ENCODE data around the gene IVNS1ABP. TPM values are rescaled to one million over a fixed set of nuclear protein-coding genes. Genes with fewer than 3 reads are reported as not detected.
A peak's percentile ranks its signal among the peaks of the same experiment; 100 is the strongest.

IVNS1ABP gene
- total RNA-seq, 4 donors from 2014 or later = 19.8 to 51.2 (median 30.5) TPM

DNA sequence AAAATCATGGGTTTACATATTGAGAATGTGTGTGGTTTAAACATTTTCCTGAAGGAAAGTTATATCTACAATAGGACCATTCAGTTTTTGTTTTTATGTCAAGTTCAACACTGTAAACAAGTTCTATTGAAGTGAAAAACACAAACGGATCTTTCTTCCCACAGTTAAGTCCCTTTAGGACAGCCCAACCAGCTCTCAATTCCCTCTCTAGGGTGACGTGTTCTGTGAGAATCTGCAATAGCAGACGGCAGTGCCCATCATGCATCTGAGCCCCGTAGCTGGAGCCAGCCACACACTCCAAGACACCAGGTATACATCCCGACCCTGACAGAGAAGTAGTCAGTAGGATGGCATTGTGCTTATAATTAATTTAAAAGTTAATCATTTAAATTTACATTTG lies 26.3 kb upstream of the IVNS1ABP start:
- Histone ChIP-seq H3K4me3 (no peak overlapping the region), H3K4me1 (no peaks in the 10 kb centered on the region), H3K9me3 (no peaks in the 10 kb centered on the region), H3K27ac (replicated peaks in 1 of 4) (no peak overlapping the region), H3K36me3 (no peaks in the 10 kb centered on the region), H3K27me3 (no peaks in the 10 kb centered on the region)
- WGBS = 83% methylated on average over 5 of the region's 5 CpGs
- no peak for TF ChIP-seq POLR2AphosphoS5 (IDR thresholded peaks at IDR 0.05)
- TF ChIP-seq, protein P1, sequence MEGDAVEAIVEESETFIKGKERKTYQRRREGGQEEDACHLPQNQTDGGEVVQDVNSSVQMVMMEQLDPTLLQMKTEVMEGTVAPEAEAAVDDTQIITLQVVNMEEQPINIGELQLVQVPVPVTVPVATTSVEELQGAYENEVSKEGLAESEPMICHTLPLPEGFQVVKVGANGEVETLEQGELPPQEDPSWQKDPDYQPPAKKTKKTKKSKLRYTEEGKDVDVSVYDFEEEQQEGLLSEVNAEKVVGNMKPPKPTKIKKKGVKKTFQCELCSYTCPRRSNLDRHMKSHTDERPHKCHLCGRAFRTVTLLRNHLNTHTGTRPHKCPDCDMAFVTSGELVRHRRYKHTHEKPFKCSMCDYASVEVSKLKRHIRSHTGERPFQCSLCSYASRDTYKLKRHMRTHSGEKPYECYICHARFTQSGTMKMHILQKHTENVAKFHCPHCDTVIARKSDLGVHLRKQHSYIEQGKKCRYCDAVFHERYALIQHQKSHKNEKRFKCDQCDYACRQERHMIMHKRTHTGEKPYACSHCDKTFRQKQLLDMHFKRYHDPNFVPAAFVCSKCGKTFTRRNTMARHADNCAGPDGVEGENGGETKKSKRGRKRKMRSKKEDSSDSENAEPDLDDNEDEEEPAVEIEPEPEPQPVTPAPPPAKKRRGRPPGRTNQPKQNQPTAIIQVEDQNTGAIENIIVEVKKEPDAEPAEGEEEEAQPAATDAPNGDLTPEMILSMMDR (IDR thresholded peaks at IDR 0.05) = no peak
- no peak for TF ChIP-seq EP300 (IDR thresholded peaks at IDR 0.05)
- no peak for TF ChIP-seq POLR2A (IDR thresholded peaks at IDR 0.05; ENCODE audit: low read depth)
- DNase-seq (ENCODE audit: extremely low spot score) = no peak
- intact Hi-C loops (cut with DNase I) = no loop called here

DNA sequence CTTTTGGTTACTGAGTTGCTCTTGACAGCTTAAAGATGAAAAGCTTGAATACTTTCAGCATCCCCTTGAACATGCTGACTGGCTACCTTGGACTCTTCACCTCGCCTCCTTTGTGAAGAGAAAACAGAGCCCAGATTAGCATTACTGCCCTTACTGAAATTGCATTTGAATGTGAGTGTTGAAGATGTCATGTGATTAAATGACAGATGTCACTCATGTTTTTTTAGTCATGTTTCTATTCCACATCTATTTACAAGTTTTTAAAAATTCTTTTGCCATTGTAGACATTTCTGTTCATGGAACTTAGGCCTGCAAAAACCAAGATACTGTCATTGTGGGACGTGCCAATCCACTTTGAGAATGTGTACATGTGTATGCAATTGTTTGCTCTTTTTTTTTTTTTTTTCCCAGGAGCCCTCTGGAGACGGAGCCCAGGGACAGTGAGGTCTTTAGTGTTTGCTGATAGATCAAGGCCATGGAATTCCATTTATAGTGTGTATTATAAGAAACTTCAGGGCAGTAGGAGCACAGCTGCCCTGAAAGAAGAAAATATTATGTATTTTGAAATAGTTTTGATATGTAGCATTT lies 25.7 kb upstream of the IVNS1ABP start:
- intact Hi-C loops (cut with DNase I) = no loop called here
- 87% methylated on average over 3 of the region's 3 CpGs for WGBS
- Histone ChIP-seq H3K4me1 (no peaks in the 10 kb centered on the region), H3K27me3 (no peaks in the 10 kb centered on the region), H3K27ac (replicated peaks in 1 of 4) (no peak overlapping the region), H3K4me3 (no peak overlapping the region), H3K9me3 (no peaks in the 10 kb centered on the region), H3K36me3 (no peaks in the 10 kb centered on the region)
- DNase-seq (ENCODE audit: extremely low spot score) = no peak
- TF ChIP-seq EP300 (IDR thresholded peaks at IDR 0.05) = no peak

DNA sequence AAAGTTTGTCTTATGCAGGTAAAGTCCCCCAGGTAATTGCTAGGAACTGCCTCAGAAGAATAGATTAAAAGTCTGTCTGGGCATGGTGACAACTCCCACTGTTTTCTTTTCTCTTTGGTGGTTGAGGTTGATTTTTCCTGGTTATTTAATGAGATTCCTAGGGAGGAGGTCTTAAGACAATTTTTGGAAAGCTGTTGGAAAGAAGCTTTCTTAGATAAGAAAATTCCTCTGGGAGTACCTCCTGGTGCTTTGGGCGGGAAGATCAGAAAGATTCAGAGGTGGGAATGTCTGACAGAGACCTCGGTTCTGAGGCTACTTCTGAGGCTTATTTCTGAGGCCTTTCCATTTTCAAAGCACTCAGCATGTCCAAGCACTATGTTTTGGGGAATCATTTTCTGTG lies 25.0 kb upstream of the IVNS1ABP start:
- DNase-seq (ENCODE audit: extremely low spot score) = no peak
- TF ChIP-seq EP300 (IDR thresholded peaks at IDR 0.05) (no peak), POLR2AphosphoS5 (IDR thresholded peaks at IDR 0.05) (no peak), POLR2A (IDR thresholded peaks at IDR 0.05; ENCODE audit: low read depth) (no peak)
- TF ChIP-seq, protein P1 (IDR thresholded peaks at IDR 0.05) = no peak
- Histone ChIP-seq H3K27ac (replicated peaks in 1 of 4) (no peak overlapping the region), H3K36me3 (no peaks in the 10 kb centered on the region), H3K4me1 (no peaks in the 10 kb centered on the region), H3K9me3 (no peaks in the 10 kb centered on the region), H3K27me3 (no peaks in the 10 kb centered on the region), H3K4me3 (no peak overlapping the region)
- intact Hi-C loops (cut with DNase I) = no loop called here
- WGBS = 100% methylated on average over 2 of the region's 2 CpGs

DNA sequence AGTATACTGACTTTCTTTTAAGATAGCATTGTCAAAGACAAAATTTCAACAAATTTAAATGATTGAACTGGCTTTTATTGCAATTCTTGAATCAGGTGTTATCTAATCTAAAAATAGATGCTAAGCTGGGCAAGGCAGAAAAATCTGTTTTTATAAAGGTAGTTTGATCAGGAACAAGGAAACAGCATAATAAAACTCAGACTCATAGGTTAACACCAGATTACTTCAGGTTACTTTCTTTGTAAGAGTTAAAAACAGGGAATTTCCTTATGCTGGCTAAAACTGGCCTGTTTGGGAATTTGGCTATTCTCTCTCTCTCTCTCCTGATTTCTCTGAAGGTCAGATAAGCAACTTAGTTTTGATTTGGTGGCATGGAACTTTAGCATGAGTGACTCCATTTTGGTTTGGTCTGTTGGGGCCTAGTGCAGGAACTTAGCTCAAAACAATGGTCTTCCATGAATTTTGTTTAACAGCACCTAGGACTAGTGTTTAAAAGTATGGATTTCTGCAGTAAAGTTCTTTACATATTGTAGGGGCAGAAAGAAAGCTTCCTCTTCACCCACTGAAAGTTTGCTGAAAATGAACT lies 24.2 kb upstream of the IVNS1ABP start:
- Histone ChIP-seq H3K27me3 (no peaks in the 10 kb centered on the region), H3K27ac (replicated peaks in 1 of 4) (no peak overlapping the region), H3K9me3 (no peaks in the 10 kb centered on the region), H3K4me1 (no peaks in the 10 kb centered on the region), H3K36me3 (no peaks in the 10 kb centered on the region), H3K4me3 (no peak overlapping the region)
- TF ChIP-seq POLR2AphosphoS5 (IDR thresholded peaks at IDR 0.05) (no peak), POLR2A (IDR thresholded peaks at IDR 0.05; ENCODE audit: low read depth) (no peak), EP300 (IDR thresholded peaks at IDR 0.05) (no peak)
- TF ChIP-seq, protein P1 (IDR thresholded peaks at IDR 0.05) = no peak
- intact Hi-C loops (cut with DNase I) = no loop called here
- DNase-seq (ENCODE audit: extremely low spot score) = no peak

DNA sequence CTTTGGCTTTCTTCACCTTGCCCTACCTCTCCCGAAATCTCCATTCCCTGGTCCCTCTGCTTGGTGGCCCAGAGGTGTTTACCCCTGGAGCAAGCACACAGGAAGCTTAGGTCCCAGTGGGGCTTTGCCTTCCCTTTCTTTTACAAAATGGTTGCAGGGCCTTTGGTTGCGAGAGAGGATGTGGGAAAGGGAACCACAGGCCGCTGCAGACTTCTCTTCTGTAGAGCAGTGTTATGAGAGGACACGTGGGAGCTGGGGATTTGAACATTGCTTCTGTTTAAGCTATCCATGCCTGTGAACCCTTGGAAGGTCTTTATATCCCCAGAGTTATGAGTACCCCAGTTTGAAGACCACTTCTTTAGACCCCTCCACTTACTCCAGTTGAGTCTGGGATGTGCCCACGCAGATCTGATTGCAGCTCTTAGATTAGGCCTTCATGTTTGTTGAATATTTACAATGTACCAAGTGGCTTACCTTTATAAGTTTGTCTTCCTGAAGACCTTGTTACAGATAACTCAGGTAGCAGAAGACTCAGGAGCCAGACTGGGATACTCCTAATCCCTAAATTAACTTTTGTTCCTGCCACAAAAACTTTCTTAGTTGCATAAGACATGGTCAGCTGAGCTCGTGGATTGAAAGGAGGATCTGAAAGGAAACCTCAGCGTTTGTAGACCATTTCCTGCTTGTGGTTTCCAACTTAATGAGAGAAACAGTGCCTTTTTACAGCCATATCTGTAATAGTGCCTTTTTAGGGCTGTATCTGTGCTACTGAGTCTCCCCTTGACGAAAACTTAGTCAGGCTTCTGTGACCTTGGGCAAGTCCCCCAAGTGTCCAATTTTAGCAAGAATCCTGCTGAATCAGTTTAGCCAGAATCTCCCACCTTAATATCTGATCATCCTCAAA lies 21.9 kb upstream of the IVNS1ABP start:
- 73% methylated on average over 8 of the region's 8 CpGs for WGBS
- no peaks in the 10 kb centered on the region for H3K27me3 ChIP-seq
- peak; percentile 42 for DNase-seq (ENCODE audit: extremely low spot score)
- intact Hi-C loops (cut with DNase I) = no loop called here
- H3K9me3 ChIP-seq = no peaks in the 10 kb centered on the region
- no peak overlapping the region for H3K4me3 ChIP-seq
- TF ChIP-seq, protein P1 (IDR thresholded peaks at IDR 0.05) = no peak
- TF ChIP-seq EP300 (IDR thresholded peaks at IDR 0.05) = no peak
- no peaks in the 10 kb centered on the region for H3K4me1 ChIP-seq
- no peaks in the 10 kb centered on the region for H3K36me3 ChIP-seq
- H3K27ac ChIP-seq (replicated peaks in 1 of 4) = no peak overlapping the region
